Stimulated activated CD8-positive, alpha-beta memory T cell treated with anti-CD3 and anti-CD28 coated beads, Interleukin-7, amount 100 ng/mL, for 24 hours (primary cell): Measurements from ENCODE around the gene SYNGR2.

Experiments used
- DNase-seq: peaks from one replicate; pipeline ENCODE4 v3.0.0-alpha.2; 2020; ENCODE audit warnings: low read depth

The SYNGR2 gene

DNA sequence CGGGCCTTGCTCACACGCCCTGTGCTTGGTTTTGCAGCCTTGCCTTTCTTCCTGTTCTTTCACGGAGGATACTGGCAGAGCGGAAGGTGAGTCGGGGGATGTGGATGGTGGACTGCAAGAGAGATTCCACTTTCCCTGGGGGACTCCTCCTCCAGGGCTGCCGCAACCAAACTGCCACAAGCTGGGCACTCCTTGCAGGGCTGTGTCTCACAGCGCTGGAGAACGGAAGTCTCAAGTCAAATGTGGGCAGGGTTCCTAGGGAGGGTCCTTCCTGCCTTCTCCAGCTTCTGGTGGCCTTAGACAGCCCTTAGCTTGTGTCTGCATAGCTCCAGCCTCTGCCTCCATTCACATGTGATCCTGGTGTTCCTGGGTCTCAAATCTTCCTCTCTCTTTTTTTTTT is 34.3 kb downstream of the SYNGR2 start:
- no peak for DNase-seq

DNA sequence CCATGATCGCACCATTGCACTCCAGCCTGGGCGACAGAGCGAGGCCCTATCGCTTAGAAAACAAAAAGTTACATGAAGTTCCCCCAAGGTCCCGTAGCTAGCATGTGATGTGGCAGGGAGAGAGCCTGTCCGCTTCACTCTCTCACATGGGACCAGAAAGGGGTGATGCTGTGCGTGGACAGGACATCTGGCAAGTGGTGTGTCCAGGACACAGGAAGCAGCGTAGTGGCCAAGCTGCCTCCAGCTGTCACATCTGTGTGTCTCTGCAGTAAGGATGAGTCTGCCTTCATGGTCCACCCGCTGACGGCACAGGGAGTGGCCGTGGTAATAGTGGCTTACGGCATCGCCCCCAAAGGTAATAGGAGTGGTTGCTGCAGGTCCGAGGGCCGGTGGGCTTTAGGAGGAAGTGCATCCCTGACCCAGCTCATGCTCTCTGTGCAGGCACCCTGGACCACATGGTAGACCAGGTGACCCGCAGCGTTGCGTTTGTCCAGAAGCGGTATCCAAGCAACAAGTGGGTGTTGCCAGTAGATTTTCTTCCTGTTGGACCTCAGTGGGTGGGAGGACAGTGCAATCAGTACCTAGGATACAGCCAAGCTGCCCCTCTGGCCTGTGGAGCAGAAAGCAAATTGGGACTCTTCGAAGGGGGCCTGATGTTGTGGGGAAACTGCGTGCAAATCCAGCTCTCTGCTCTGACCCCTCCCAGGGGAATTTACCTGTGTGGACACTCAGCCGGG is 36.2 kb downstream of the SYNGR2 start:
- no peak for DNase-seq

DNA sequence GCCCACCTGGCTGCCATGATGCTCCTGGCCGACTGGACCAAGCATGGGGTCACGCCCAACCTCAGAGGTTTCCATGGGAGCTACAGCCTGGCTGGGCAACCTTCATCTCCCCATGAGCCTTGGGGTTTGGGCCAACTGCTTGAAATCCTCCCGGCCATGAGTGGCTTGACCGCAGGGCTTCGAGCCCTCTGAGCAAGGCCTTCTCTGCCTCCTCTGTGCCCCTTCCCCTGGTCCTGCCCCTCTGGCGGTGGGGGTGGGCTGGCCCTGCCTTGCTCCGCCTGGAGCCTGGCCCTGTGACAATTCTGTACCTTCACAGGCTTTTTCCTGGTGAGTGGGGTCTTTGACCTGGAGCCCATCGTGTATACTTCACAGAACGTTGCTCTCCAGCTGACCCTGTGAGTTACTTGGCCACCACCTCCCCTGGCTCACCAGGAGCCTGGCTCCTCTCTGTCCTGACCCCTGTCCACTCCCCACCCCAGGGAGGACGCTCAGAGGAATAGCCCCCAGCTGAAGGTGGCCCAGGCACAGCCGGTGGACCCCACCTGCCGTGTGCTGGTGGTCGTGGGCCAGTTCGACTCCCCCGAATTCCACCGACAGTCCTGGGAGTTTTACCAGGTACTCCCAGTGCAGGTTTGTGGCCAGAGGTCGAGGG is 36.9 kb downstream of the SYNGR2 start:
- no peak for DNase-seq

DNA sequence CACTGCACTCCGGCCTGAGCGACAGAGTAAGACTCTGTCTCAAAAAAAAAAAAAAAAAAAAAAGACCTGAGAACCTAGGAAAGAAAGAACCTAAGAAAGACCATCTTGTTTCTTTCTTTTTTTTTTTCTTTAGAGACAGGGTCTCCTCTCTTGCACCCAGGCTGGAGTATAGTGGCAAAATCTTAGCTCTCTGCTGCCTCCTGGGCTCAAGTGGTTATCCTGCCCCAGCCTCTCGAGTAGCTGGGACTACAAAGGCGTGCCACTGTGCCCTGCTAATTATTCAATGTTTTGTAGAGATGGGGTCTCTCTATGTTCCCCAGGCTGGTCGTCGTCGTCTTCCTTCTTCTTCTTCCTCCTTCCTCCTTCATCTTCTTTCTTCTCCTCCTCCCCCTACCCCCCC is 37.9 kb downstream of the SYNGR2 start:
- DNase-seq: no peak

DNA sequence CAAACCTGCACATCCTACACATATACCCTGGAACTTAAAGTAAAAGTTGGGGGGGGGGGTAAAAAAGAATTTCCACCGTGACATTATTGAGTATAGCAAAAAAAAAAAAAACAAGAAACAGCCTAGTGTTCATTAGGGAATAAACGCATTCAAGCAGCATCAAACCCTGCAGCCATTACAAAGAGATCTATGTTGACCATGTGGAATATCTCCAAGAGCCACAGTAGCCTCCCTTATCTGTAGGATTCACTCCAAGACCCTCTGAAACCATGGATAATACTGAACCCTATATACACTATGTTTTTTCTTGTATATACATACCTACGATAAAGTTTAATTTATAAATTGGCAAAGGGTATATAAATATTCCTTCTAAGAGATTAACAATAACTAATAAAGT is 40.1 kb downstream of the SYNGR2 start:
- DNase-seq: no peak

DNA sequence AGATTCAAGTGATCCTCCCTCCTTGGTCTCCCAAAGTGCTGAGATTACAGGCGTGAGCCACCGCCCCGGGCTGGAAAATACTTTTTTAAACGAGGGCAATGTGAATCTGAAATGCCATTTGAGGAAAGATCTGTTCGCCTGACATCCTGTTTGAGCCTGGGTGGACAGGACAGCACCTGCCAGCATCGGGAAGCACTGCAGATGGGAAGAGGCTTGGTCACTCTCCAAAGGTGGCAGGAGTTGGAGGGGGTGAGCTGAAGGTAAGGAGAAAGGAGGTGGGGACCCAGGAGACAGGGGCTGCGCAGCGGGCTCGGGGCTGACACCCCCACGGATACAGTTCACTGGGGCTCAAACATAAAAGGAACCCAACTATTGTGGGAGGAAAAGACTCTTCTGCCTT is 41.7 kb downstream of the SYNGR2 start:
- no peak for DNase-seq

DNA sequence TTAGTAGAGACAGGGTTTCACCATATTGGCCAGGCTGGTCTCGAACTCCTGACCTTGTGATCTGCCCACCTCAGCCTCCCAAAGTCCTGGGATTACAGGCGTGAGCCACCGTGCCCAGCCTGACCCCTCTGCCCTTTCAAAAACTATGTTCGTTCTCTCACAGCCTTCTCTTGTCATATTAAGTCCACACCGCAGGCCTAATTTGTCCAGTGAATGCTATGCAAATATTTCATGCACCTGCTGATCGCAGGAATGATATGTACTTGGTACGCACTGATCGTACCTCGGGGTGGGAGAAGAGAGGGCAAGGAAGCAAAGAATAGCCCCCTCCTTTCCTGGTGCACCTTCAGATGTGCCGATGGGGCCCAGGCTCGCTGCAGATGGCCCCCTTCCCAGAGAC is 42.7 kb downstream of the SYNGR2 start:
- DNase-seq: no peak

DNA sequence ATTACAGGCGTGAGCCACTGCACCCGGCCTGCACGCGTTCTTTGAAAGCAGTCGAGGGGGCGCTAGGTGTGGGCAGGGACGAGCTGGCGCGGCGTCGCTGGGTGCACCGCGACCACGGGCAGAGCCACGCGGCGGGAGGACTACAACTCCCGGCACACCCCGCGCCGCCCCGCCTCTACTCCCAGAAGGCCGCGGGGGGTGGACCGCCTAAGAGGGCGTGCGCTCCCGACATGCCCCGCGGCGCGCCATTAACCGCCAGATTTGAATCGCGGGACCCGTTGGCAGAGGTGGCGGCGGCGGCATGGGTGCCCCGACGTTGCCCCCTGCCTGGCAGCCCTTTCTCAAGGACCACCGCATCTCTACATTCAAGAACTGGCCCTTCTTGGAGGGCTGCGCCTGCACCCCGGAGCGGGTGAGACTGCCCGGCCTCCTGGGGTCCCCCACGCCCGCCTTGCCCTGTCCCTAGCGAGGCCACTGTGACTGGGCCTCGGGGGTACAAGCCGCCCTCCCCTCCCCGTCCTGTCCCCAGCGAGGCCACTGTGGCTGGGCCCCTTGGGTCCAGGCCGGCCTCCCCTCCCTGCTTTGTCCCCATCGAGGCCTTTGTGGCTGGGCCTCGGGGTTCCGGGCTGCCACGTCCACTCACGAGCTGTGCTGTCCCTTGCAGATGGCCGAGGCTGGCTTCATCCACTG is 45.8 kb downstream of the SYNGR2 start, which contains the start of gene BIRC5:
TSS of gene BIRC5 (plus strand) at position 238 of the 690 bp plus-strand sequence. CDS start at position 302, 64 bp downstream.
- peak; percentile 85 for DNase-seq

DNA sequence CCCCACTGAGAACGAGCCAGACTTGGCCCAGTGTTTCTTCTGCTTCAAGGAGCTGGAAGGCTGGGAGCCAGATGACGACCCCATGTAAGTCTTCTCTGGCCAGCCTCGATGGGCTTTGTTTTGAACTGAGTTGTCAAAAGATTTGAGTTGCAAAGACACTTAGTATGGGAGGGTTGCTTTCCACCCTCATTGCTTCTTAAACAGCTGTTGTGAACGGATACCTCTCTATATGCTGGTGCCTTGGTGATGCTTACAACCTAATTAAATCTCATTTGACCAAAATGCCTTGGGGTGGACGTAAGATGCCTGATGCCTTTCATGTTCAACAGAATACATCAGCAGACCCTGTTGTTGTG is 46.3 kb downstream of the SYNGR2 start:
- DNase-seq: no peak

DNA sequence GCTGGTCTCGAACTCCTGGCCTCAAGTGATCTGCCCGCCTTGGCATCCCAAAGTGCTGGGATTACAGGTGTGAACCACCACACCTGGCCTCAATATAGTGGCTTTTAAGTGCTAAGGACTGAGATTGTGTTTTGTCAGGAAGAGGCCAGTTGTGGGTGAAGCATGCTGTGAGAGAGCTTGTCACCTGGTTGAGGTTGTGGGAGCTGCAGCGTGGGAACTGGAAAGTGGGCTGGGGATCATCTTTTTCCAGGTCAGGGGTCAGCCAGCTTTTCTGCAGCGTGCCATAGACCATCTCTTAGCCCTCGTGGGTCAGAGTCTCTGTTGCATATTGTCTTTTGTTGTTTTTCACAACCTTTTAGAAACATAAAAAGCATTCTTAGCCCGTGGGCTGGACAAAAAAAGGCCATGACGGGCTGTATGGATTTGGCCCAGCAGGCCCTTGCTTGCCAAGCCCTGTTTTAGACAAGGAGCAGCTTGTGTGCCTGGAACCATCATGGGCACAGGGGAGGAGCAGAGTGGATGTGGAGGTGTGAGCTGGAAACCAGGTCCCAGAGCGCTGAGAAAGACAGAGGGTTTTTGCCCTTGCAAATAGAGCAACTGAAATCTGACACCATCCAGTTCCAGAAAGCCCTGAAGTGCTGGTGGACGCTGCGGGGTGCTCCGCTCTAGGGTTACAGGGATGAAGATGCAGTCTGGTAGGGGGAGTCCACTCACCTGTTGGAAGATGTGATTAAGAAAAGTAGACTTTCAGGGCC is 51.2 kb downstream of the SYNGR2 start:
- no peak for DNase-seq
